ENCODE results near the gene HNRNPDL.

The HNRNPDL gene

GRCh38 chr4:82430193-82430963, at the start of gene HNRNPDL, which contains the start of gene ENOPH1:
Gene HNRNPDL, minus strand, starts transcription at chr4:82430462. Its CDS starts 772 bp downstream, at chr4:82429690.
Gene ENOPH1, plus strand, starts transcription at chr4:82430590. Its CDS starts 240 bp downstream, at chr4:82430830.
- Histone ChIP-seq H3K9me3 (ENCODE audit: control insufficient read depth, insufficient read depth, low read depth, low read length) (no peaks in the 10 kb centered on the region), H3K4me1 (ENCODE audit: control insufficient read depth, insufficient read depth, low read length) (no peaks in the 10 kb centered on the region), H3K27ac (ENCODE audit: extremely low read depth, low read depth, low read length) (peak within 1 kb of the TSS; percentile 98), H3K4me3 (ENCODE audit: low read depth, low read length) (peak within 1 kb of the TSS; percentile 96), H3K36me3 (ENCODE audit: control insufficient read depth in 2 of 2, insufficient read depth in 1 of 2, low read length in 2 of 2) (peaks cover 9 to 40% of the 10 kb centered on the region in 2 experiments)
- POLR2A ChIA-PET, result interaction anchor here (1.1 to 3.2 kb wide), 7 partner anchors 16 to 1025 kb away, joined by 3 to 54 read pairs (median 7); partner anchors contain the start of genes HELQ, HNRNPD and MRPS18C
- CTCF ChIA-PET, result interaction anchor here (0.6 to 1.5 kb wide), 3 partner anchors 65 to 936 kb away, joined by 3 to 6 read pairs (median 3); no protein-coding TSS in a partner anchor
- no peak for TF ChIP-seq ZNF10 (tag by site-specific recombination; IDR thresholded peaks at IDR 0.05)
- no peak for TF ChIP-seq ZNF140 (tag by site-specific recombination; IDR thresholded peaks at IDR 0.05)
- no peak; the same call in 1 of the 2 replicates for TF ChIP-seq PBX3 (CRISPR knock-in tag; IDR thresholded peaks at IDR 0.05)
- TF ChIP-seq ZNF248 (tag by site-specific recombination; IDR thresholded peaks at IDR 0.05), result no peak
- TF ChIP-seq ZSCAN16 (tag by site-specific recombination; IDR thresholded peaks at IDR 0.05), result no peak
- TF ChIP-seq KLF16 (tag by site-specific recombination; IDR thresholded peaks at IDR 0.05), result peak; percentile 83
- peak; percentile 17; the same call in 1 of the 2 replicates for TF ChIP-seq OSR2 (tag by site-specific recombination; IDR thresholded peaks at IDR 0.05)
- TF ChIP-seq OVOL3 (tag by site-specific recombination; IDR thresholded peaks at IDR 0.05), result no peak
- peak; percentile 3; the same call in 1 of the 2 replicates for TF ChIP-seq GLIS2 (tag by site-specific recombination; IDR thresholded peaks at IDR 0.05)
- TF ChIP-seq ZNF621 (tag by site-specific recombination; IDR thresholded peaks at IDR 0.05), result no peak
- TF ChIP-seq IKZF3 (tag by site-specific recombination; IDR thresholded peaks at IDR 0.05), result no peak
- TF ChIP-seq MYNN (tag by site-specific recombination; IDR thresholded peaks at IDR 0.05; ENCODE audit: borderline replicate concordance), result no peak
- no peak for TF ChIP-seq YY1 (tag by site-specific recombination; IDR thresholded peaks at IDR 0.05)
- no peak for TF ChIP-seq ZBTB44 (tag by site-specific recombination; IDR thresholded peaks at IDR 0.05)
- TF ChIP-seq ZNF560 (tag by site-specific recombination; IDR thresholded peaks at IDR 0.05; ENCODE audit: borderline replicate concordance), result no peak
- TF ChIP-seq MEIS1 (CRISPR knock-in tag; IDR thresholded peaks at IDR 0.05; ENCODE audit: borderline replicate concordance), result no peak
- TF ChIP-seq ZNF214 (tag by site-specific recombination; IDR thresholded peaks at IDR 0.05; ENCODE audit: borderline replicate concordance), result no peak
- no peak; the same call in 1 of the 2 replicates for TF ChIP-seq ZNF629 (tag by site-specific recombination; IDR thresholded peaks at IDR 0.05)
- TF ChIP-seq ZBTB20 (tag by site-specific recombination; IDR thresholded peaks at IDR 0.05), result peak; percentile 72
- 0 out of 2 replicates have a peak, but pooled peaks have one; percentile 44 for TF ChIP-seq ZNF610 (tag by site-specific recombination; IDR thresholded peaks at IDR 0.05; ENCODE audit: borderline replicate concordance)
- peak; percentile 7 for TF ChIP-seq ZSCAN30 (tag by site-specific recombination; IDR thresholded peaks at IDR 0.05)
- no peak for TF ChIP-seq ZNF146 (tag by site-specific recombination; IDR thresholded peaks at IDR 0.05)
- TF ChIP-seq ZNF394 (tag by site-specific recombination; IDR thresholded peaks at IDR 0.05; ENCODE audit: borderline replicate concordance), result no peak; the same call in 1 of the 2 replicates
- TF ChIP-seq ZBTB10 (tag by site-specific recombination; IDR thresholded peaks at IDR 0.05), result no peak
- TF ChIP-seq ZNF707 (tag by site-specific recombination; IDR thresholded peaks at IDR 0.05), result no peak
- peak; percentile 87 for TF ChIP-seq SP2 (tag by site-specific recombination; IDR thresholded peaks at IDR 0.05)
- no peak for TF ChIP-seq ZNF571 (tag by site-specific recombination; IDR thresholded peaks at IDR 0.05)
- TF ChIP-seq ZNF664 (tag by site-specific recombination; IDR thresholded peaks at IDR 0.05), result no peak
- TF ChIP-seq YY2 (tag by site-specific recombination; IDR thresholded peaks at IDR 0.05), result no peak

All from HEK293 (cell line).